K562 (cell line): ENCODE results near the gene RPL3. TPM values are rescaled to one million over a fixed set of nuclear protein-coding genes. Genes with fewer than 3 reads are reported as not detected.
"Not testable (repeated sequence)": the region's sequence is repeated elsewhere in the genome, so short reads cannot be mapped to it uniquely, and the experiment has no call there.

Experiments used
- ATAC-seq: fragments of 200-7000 bp; cut with Tn5 transposase; 3 replicates; pipeline ENCODE4 v1.9.1; 2020; ENCODE audit warnings: moderate library complexity
- BruUV-seq: library from RNA; stranded (reverse); fragments of 400-500 nt; replicated peaks from 2 replicates; lab custom pipeline; 2021; lab: Mats Ljungman, UMichigan
- CTCF ChIA-PET: fragments of 300-600 bp; formaldehyde crosslinking; extraction: SDS; loops from one replicate; lab custom pipeline; 2021; ENCODE audit warnings: low intra/inter-chr PET ratio; lab: Yijun Ruan, JAX
- POLR2A ChIA-PET: fragments of 300-600, 350-650 bp; sonication (Branson Sonifier 250); formaldehyde crosslinking; extraction: SDS; loops from one replicate; lab custom pipeline; 2021; ENCODE audit warnings: antibody characterized with exemption, inconsistent platforms; lab: Yijun Ruan, JAX
- DNase-seq, 4 experiments: peaks; one replicate each; pipeline versions ENCODE4 v3.0.0 to v3.0.0-alpha.2; 2011 to 2018; ENCODE audit warnings: low spot score in 3 of 4, mixed read lengths in 3 of 4; ENCODE audit errors: extremely low read depth in 1 of 4
- FAIRE-seq: peaks from 2 replicates; lab custom pipeline; 2011; peaks lifted over from hg19 to GRCh38; lab: Jason Lieb, UNC
- H2AFZ ChIP-seq: 2 replicates; pipeline ENCODE4 v1.6.0; 2011; ENCODE audit warnings: low read depth, low read length, control low read depth, inconsistent platforms
- H3K27ac ChIP-seq: fragments of 200-600 bp; 3 replicates; pipeline ENCODE4 v1.8.0; 2011; ENCODE audit warnings: low read depth, mild to moderate bottlenecking, control low read depth, inconsistent platforms, low read length, moderate library complexity, mixed read lengths; ENCODE audit errors: extremely low read depth
- H3K27me3 ChIP-seq, 2 experiments: fragments of 300-600 bp in 1 of 2; 2 replicates in 1 of 2; 3 replicates in 1 of 2; pipeline versions ENCODE4 v1.6.0 to v1.8.0; 2011; ENCODE audit warnings: inconsistent platforms in 2 of 2, low read length in 2 of 2, mild to moderate bottlenecking in 1 of 2, mixed read lengths in 1 of 2, moderate library complexity in 1 of 2; ENCODE audit not compliant: control insufficient read depth in 2 of 2, insufficient read depth in 2 of 2
- H3K36me3 ChIP-seq: fragments of 300-600 bp; 3 replicates; pipeline ENCODE4 v1.8.0; 2011; ENCODE audit warnings: mild to moderate bottlenecking, low read length, inconsistent platforms; ENCODE audit not compliant: control insufficient read depth, insufficient read depth
- H3K4me1 ChIP-seq, 2 experiments: fragments of 200-600 bp in 1 of 2; replicated peaks in 1 of 2; 2 replicates in 1 of 2; 3 replicates in 1 of 2; pipeline versions ENCODE4 v1.5.1 to v1.8.0; 2011; ENCODE audit warnings: inconsistent platforms in 2 of 2, low read length in 2 of 2, mild to moderate bottlenecking in 1 of 2, mixed read lengths in 1 of 2, moderate library complexity in 1 of 2; ENCODE audit not compliant: control insufficient read depth in 2 of 2, insufficient read depth in 2 of 2
- H3K4me2 ChIP-seq: 2 replicates; pipeline ENCODE4 v1.6.1; 2011; ENCODE audit warnings: low read length, control low read depth, inconsistent platforms, mixed read lengths; ENCODE audit not compliant: insufficient read depth
- H3K4me3 ChIP-seq: fragments of 200-600 bp; sonication (generic), shearing (Covaris generic); 2 replicates; pipeline ENCODE4 v1.5.1; 2016; ENCODE audit warnings: control low read depth, inconsistent platforms
- H3K79me2 ChIP-seq: fragments of 200-600 bp; 3 replicates; pipeline ENCODE4 v1.8.0; 2011; ENCODE audit warnings: low read length, inconsistent platforms; ENCODE audit not compliant: control insufficient read depth, insufficient read depth
- H3K9ac ChIP-seq, 2 experiments: 2 replicates each; pipeline versions ENCODE4 v1.6.0 to v1.6.1; 2011; ENCODE audit warnings: low read depth in 2 of 2, low read length in 2 of 2, control low read depth in 1 of 2, inconsistent platforms in 1 of 2, mild to moderate bottlenecking in 1 of 2, mixed read lengths in 1 of 2; ENCODE audit not compliant: insufficient read depth in 1 of 2
- H3K9me1 ChIP-seq: one replicate; pipeline ENCODE4 v1.6.0; 2011; ENCODE audit warnings: inconsistent platforms, mild to moderate bottlenecking, low read length, moderate library complexity; ENCODE audit not compliant: control insufficient read depth, insufficient read depth
- H3K9me3 ChIP-seq: replicated peaks from 2 replicates; pipeline ENCODE4 v1.5.1; 2011; ENCODE audit warnings: low read depth, low read length, inconsistent platforms; ENCODE audit not compliant: control insufficient read depth, insufficient read depth
- H4K20me1 ChIP-seq: replicated peaks from 2 replicates; pipeline ENCODE4 v1.6.1; 2011; ENCODE audit warnings: low read length, inconsistent platforms, mixed read lengths; ENCODE audit not compliant: control insufficient read depth, insufficient read depth
- MGA ChIP-seq: fragments of 450-650 bp; IDR thresholded peaks from 2 replicates; pipeline ENCODE4 v1.6.1; 2016; ENCODE audit warnings: mild to moderate bottlenecking, moderate library complexity
- RAD21 ChIP-seq, 2 experiments: fragments of 250-450 bp in 1 of 2; fragments of 450-650 bp in 1 of 2; sonication (Bioruptor Pico) in 1 of 2; formaldehyde crosslinking in 1 of 2; IDR thresholded peaks in 1 of 2; conservative IDR thresholded peaks in 1 of 2; 2 replicates each; pipeline versions ENCODE4 v1.4.0 to v1.8.0; 2020 to 2022; ENCODE audit warnings: mild to moderate bottlenecking in 2 of 2, moderate library complexity in 1 of 2
- ZBTB26 ChIP-seq: fragments of 450-650 bp; formaldehyde crosslinking; IDR thresholded peaks from 2 replicates; pipeline ENCODE4 v1.4.0; 2022; ENCODE audit warnings: missing genetic modification characterization
- WGBS: fragments of 100-300 bp; shearing (Covaris generic); methylation state at CpG from one replicate; pipeline ENCODE4 v1.1.6; 2016; ENCODE audit warnings: low coverage, mixed read lengths; ENCODE audit not compliant: insufficient coverage; ENCODE audit errors: missing lambda C conversion rate; 5-methylcytosine and 5-hydroxymethylcytosine counted together
- in situ Hi-C: fragments of 300-500 bp; cut with MboI; formaldehyde crosslinking; loops from 4 replicates; pipeline ENCODE4 v1.15.0; 2018; ENCODE audit warnings: inconsistent platforms, mixed read lengths
- intact Hi-C: fragments of 100-400 bp; cut with micrococcal nuclease; formaldehyde crosslinking; loops from 2 replicates; pipeline ENCODE4 v1.14.2; 2022
- polyA plus RNA-seq, 8 experiments: library from polyadenylated mRNA; depleted of rRNA in 4 of 8; stranded (reverse) in 5 of 8; unstranded in 3 of 8; fragments of >200 nt; fragmentation: Nextera tagmentation in 2 of 8; fragmentation: Illumina TruSeq in 1 of 8; extraction: Ambion mirVana in 2 of 8; extraction: Trizol in 1 of 8; gene quantifications; 2 replicates each; pipeline versions ENCODE4 v1.2.1 to v1.2.3, GENCODE V29; 2011 to 2014; ENCODE audit warnings: inconsistent platforms in 1 of 8, missing spikeins in 1 of 8
- total RNA-seq, 7 experiments: library from RNA; depleted of rRNA in 6 of 7; stranded (reverse); fragments of >200 nt in 6 of 7; fragmentation: Illumina TruSeq in 2 of 7; extraction: Trizol in 2 of 7; gene quantifications; 2 replicates each; pipeline versions ENCODE4 v1.2.1 to v1.2.3, GENCODE V29; 2011 to 2021; ENCODE audit warnings: low replicate concordance in 1 of 7

RPL3 gene
- total and polyA plus RNA-seq, 9 of the 15 experiments (the other 6 are each of a cell fraction or from before 2014, with no cell fraction given) = 1,624 to 4,066 (median 2,565) TPM

GRCh38 chr22:39325392-39325932 lies 6.0 kb upstream of the RPL3 start (continued):
- peak; percentile 58; the same call in 1 of the 2 replicates for TF ChIP-seq ZBTB26

GRCh38 chr22:39320616-39321029 lies 1.2 kb upstream of the RPL3 start:
- DNase-seq = peak in 2 of 4 experiments; percentile 27 to 43
- Histone ChIP-seq H3K9ac (peak overlapping the region; percentile 99 to 100), H3K4me2 (peak overlapping the region; percentile 99), H4K20me1 (peaks cover 33% of the 10 kb centered on the region), H3K4me3 (peak overlapping the region; percentile 69), H3K79me2 (peaks cover 48% of the 10 kb centered on the region), H3K27ac (peak overlapping the region; percentile 100), H3K36me3 (peaks cover 33% of the 10 kb centered on the region), H2AFZ (peak overlapping the region; percentile 65; the same call in 1 of the 2 replicates)
- BruUV-seq, intact Hi-C loops, in situ Hi-C loops, CTCF ChIA-PET, H3K27me3 ChIP-seq, H3K9me3 ChIP-seq, H3K4me1 ChIP-seq, FAIRE-seq, H3K9me1 ChIP-seq: not testable (repeated sequence)
- 64% methylated on average over 14 of the region's 24 CpGs for WGBS
- POLR2A ChIA-PET = interaction anchor here (1.0 to 7.1 kb wide), 14 partner anchors 10 to 203 kb away, joined by 3 to 136 read pairs (median 8); partner anchors contain the start of gene MIEF1
- ATAC-seq = 0 out of 3 replicates have a peak, but pooled peaks have one; percentile 14
- TF ChIP-seq MGA (peak; percentile 57), RAD21 (CRISPR knock-in tag; conservative IDR thresholded peaks at IDR 0.05 in 1 of 2, IDR thresholded peaks at IDR 0.05 in 1 of 2) (peak in 1 of 2 experiments; percentile 14; a peak in 1 of 4 replicates)
